GM12864 (cell line): ENCODE measurements around the gene ZNF292.

Source experiments
- DNase-seq: peaks from one replicate; pipeline ENCODE4 v3.0.0-alpha.2; 2011; ENCODE audit warnings: low read depth
- H3K4me3 ChIP-seq: 2 replicates; pipeline ENCODE4 v1.5.1; 2011; ENCODE audit warnings: mild to moderate bottlenecking, low read depth, low read length, control low read depth
- TF ChIP-seq, protein P1 (sequence below): IDR thresholded peaks from 2 replicates; pipeline ENCODE4 v1.5.1; 2011; ENCODE audit warnings: low read depth, mild to moderate bottlenecking, moderate library complexity, low read length, control low read depth, inconsistent platforms; ENCODE audit errors: missing control alignments

The ZNF292 gene

GRCh38 chr6:87161299-87161698, 5.9 kb downstream of the ZNF292 start:
- no peak overlapping the region for H3K4me3 ChIP-seq
- TF ChIP-seq, protein P1, sequence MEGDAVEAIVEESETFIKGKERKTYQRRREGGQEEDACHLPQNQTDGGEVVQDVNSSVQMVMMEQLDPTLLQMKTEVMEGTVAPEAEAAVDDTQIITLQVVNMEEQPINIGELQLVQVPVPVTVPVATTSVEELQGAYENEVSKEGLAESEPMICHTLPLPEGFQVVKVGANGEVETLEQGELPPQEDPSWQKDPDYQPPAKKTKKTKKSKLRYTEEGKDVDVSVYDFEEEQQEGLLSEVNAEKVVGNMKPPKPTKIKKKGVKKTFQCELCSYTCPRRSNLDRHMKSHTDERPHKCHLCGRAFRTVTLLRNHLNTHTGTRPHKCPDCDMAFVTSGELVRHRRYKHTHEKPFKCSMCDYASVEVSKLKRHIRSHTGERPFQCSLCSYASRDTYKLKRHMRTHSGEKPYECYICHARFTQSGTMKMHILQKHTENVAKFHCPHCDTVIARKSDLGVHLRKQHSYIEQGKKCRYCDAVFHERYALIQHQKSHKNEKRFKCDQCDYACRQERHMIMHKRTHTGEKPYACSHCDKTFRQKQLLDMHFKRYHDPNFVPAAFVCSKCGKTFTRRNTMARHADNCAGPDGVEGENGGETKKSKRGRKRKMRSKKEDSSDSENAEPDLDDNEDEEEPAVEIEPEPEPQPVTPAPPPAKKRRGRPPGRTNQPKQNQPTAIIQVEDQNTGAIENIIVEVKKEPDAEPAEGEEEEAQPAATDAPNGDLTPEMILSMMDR: no peak
- DNase-seq: no peak

DNA sequence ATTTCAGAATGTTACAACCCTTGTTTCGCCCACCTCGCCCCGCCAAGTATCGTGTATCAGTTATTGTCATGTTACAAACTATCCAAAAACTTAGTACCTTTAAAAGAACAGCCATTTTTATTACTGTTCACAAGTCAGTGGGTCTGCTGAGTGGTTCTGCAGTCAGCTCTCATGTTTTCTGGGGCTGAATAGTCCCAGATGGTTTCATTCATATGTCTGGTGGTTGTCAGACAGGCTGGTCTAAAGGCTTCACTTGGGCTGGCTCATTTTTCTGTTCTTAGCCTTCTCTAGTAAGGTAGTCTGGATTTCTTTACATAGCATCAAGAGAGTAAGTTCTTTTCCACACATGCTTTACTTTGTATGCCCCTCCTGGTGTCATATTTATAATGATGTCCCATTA, 8.6 kb downstream of the ZNF292 start:
- DNase-seq: no peak
- no peak overlapping the region for H3K4me3 ChIP-seq
- TF ChIP-seq, protein P1: no peak

DNA sequence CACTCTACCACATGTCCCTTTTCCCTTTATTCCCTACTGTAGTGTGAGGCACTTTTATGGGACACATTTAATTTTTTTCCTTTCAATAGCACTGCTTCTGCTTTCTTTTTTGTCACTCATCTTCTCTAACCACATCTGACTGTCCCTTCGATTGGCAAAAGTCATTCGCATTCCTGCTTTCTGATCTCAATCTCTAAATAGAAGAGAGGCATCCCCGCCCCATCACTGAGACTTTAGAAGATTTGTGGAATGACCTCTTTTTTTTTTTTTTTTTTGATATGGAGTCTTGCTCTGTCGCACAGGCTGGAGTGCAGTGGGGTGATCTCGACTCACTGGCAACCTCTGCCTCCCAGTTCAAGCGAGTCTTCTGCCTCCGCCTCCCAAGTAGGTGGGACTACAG, 9.1 kb downstream of the ZNF292 start:
- H3K4me3 ChIP-seq: no peak overlapping the region
- TF ChIP-seq, protein P1: no peak
- DNase-seq: no peak

DNA sequence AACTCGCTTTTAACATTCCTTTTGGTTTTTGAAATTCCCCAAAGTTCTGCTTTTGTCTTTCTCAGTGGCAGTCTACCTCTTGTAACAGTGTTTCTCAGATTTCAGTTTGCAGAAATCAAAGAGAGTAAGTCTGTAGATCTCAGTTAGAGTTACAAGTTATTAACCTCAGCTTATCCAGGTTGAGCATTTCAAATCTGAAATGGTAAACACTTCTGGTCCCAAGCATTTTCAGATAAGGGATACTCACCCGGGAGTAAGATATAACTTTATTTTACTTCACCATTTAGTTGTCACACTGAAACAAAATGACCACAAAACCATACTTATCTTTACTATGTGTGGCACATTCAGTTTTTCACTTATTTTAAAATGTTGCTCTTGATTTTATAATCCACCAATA, 9.8 kb downstream of the ZNF292 start:
- TF ChIP-seq, protein P1: no peak
- H3K4me3 ChIP-seq: no peak overlapping the region
- DNase-seq: no peak

DNA sequence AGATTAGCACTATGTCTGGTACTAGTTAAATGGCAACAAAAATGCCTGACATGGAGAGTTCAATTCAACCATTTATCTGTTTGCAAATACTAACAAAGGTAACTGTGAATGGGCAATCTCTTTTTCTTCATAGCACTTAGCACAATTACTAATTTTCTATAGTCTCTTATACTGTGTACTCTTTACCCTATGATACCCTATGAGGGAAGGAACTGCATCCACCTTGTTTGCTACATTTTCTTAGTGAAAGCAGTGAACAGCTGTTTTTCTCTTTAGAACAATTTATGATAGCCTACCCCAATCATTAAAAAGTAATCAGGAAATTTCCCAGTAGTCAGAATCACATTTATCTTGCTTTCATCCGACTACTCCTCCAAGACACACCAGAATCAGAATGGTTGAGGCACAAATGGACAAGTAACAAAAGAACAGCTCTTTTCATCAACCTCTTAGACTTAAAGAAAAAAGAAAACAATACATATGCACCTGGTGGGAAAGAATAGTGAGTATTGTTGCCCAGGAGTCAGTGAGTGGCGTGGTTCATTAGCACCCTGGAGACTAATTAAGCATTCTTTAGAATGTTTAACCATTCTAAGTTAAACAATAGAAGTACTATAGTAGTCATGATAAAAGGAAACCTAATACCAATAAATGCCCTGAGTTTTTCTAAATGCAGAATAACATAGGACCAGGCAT, 16.7 kb downstream of the ZNF292 start:
- H3K4me3 ChIP-seq: no peak overlapping the region
- TF ChIP-seq, protein P1: no peak
- no peak for DNase-seq

GRCh38 chr6:87174078-87174579, 18.8 kb downstream of the ZNF292 start:
- TF ChIP-seq, protein P1: no peak

DNA sequence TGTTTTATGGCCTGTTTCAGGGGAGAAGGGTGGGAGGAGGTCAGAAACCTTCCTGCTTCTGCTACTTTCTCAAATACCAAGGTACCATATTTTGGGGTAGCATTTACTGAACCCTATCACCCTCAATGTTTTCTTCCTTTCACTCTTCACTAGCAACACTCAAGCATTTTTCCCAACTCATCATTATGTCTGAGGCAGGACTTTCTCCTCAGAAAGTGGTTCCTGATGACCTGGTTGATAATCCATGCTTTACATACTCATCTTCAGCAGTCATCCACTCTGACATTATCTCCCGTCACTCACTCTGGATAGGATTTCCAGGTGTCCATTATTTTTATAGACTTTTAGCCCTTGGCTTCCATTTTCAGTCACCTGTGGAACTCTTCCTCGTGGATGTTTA, 21.1 kb downstream of the ZNF292 start:
- TF ChIP-seq, protein P1: no peak
- DNase-seq: no peak

More at GRCh38 chr6:87174078-87174579, 18.8 kb downstream of the ZNF292 start:
- DNase-seq: no peak
- H3K4me3 ChIP-seq: no peak overlapping the region; the same call in 1 of the 2 replicates

More for the DNA sequence above, 21.1 kb downstream of the ZNF292 start:
- H3K4me3 ChIP-seq: no peak overlapping the region
